Iris pigment epithelial cell (primary cell): ENCODE measurements around the gene RNF215.
"Not testable (repeated sequence)": the region's sequence is repeated elsewhere in the genome, so short reads cannot be mapped to it uniquely, and the experiment has no call there.

Source experiments
- DNase-seq: peaks from one replicate; pipeline ENCODE4 v3.0.0-alpha.2; 2011; ENCODE audit warnings: low read depth

The RNF215 gene

GRCh38 chr22:30420347-30421125, 33.3 kb upstream of the RNF215 start:
- peak; percentile 97 for DNase-seq

GRCh38 chr22:30416837-30417236, 29.6 kb upstream of the RNF215 start:
- DNase-seq, result no peak

GRCh38 chr22:30416403-30416802, 29.2 kb upstream of the RNF215 start:
- peak; percentile 82 for DNase-seq

- DNase-seq, result peak; percentile 39
Measured at GRCh38 chr22:30414525-30415047, 27.4 kb upstream of the RNF215 start.

DNA sequence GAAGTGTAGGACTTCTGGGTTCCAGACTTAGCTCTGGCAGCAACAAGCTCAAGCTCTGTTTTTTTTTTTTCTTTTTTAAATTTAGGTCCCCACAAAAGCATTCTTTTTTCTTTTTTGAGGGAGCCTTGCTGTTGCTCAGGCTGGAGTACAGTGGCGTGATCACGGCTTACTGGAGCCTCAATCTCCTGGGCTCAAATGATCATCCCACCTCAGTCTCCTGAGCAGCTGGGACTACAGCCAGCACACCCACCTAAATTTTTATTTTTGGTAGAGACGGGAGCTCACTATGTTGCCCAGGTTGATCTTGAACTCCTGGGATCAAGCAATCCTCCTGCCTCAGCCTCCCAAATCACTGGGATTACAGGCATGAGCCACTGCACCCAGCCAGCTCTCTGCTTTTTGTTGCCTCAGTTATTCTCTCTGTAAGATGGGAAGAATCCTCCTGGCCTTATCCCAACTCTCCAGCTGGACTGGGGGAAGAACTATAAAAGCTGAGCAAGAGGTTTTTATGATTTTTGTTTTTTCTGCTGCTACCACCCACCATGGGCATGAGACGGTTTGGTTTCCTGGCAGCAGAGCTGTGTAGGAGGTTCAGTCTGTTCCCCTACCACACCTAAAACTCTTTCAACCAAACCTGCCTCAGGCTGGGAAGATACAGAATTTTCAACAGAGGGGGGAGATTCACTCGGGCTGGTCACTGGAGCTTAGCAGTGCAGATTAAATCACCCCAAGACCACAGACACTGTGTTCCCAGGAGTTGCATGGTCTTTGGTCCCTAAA, 26.7 kb upstream of the RNF215 start:
- DNase-seq, result no peak

DNA sequence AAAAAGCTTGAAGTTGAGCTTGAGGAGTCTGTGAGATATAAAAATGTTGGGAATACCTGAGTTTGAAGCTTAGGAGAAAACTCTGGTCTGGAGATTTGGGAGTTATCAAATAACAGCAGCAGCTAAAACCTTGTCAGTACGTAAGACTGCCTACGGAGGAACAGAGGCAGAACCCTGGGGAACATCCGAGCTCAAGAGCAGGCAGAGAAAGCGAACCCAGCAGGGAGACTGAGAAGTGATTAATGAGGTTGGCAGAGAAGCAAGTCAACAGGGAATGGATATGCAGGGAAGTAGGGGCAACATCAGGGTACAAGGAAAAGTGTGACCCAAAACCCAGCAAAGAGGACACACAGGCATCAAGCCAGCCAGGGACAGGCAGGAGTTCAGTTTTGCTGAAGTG, 25.8 kb upstream of the RNF215 start:
- DNase-seq, result no peak

DNA sequence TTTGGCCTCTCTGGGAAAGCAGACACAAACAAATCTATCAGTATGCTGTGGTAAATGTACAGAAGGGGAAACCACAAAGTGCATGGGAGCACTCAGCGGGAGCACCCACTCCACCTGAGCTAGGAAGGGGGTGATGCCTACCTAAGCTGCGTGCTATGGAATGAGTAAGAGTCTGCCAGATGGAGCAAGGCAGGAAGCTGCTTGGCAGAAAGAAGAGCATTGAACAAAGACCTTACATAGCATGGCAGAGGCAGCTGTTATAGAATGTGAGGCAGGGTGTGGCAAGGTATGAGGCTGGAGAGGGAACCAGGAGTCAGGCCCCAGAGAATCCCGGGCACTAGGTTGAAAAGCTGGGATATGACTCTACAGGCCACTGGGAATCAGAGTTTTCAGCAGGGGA, 24.6 kb upstream of the RNF215 start:
- no peak for DNase-seq

GRCh38 chr22:30408388-30409102, 21.3 kb upstream of the RNF215 start:
- DNase-seq, result peak; percentile 69

DNA sequence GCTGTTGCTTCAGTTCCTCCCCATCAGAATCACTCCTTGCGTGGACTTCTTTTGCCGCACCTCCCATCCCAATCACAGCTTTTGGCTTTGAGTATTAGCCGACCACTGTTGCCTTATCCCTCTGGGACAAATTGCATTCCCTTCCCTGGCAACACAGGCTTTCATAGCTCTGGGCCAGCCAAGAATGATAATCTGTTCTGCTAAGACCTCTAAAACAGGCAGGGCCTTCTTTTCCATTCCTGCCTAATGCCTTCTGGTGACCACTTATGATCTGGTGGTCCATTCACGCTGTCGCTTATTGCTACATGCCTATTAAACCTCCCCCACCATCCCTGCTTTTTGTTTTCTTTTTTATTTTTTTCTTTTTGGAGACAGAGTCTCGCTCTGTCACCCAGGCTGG, 19.2 kb upstream of the RNF215 start:
- DNase-seq, result no peak

- DNase-seq, result no peak
Measured at GRCh38 chr22:30405731-30406130, 18.5 kb upstream of the RNF215 start.

DNA sequence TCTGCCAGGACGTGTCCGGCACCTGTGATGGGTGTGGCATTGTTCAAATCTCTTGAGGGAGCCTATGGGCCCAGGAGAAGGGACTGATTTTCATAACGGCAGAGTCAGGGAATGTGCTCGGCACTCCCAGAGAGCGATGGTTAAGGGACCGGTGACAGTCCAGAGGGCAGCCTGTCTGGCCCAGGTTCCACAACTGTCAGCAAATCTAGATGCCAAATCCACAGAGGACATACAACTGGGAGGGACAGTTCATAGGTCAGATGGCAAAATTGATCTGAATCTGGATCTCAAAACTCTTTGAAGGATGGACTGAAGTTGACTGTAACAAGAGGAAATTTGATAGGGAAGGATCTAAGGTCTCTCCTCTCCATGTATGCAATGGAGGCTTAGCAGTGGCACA, 17.1 kb upstream of the RNF215 start:
- DNase-seq, result no peak

- DNase-seq, result not testable (repeated sequence)
Measured at GRCh38 chr22:30402766-30403104, 15.5 kb upstream of the RNF215 start.

- DNase-seq, result no peak
Measured at GRCh38 chr22:30402028-30402765, 15.0 kb upstream of the RNF215 start.

- DNase-seq, result not testable (repeated sequence)
Measured at GRCh38 chr22:30401024-30401423, 13.8 kb upstream of the RNF215 start.

GRCh38 chr22:30400159-30400558, 12.9 kb upstream of the RNF215 start:
- no peak for DNase-seq

- DNase-seq, result no peak
Measured at GRCh38 chr22:30399718-30400117, 12.5 kb upstream of the RNF215 start.

DNA sequence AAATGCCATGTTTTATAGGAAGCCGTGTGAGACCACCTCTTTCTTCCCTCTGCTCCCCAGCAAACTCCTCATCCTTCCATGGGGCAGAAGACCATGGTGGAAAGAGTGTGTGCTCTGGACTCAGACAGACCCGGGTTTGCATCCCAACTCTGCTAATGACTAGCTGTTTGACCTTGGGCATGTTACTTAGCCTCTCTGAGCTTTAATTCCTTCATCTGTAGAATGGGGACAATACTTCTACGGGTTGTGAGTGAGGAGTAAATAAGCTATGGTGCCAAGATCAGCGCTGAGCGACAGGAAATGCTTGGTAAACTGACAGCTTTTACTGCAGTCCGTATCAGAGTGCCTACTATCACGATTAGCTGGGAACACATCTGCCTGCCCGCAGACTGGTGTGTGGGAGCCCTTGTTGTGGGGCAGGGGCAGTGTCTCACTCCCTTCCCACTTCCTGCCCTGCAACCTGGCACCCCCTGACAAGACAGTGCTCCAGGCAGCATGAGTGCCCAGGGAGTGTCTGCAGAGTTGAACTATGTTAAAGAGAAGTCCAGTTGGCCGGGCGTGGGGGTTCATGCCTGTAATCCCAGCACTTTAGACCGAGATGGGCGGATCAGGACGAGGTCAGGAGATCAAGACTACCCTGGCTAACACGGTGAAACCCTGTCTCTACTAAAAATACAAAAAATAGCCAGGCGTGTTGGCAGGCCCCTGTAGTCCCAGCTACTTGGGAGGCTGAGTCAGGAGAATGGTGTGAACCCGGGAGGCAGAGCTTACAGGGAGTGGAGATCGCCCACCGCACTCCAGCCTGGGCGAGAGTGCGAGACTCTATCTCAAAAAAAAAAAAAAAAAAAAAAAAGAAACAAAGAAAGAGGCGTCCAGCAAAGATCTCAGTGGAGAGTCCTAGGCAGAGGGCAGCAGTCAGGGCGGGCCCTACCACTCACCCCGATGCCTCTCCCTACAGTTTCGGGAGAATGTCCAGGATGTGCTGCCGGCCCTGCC, 11.8 kb upstream of the RNF215 start:
- DNase-seq, result no peak

GRCh38 chr22:30397656-30398635, 10.7 kb upstream of the RNF215 start:
- no peak for DNase-seq

DNA sequence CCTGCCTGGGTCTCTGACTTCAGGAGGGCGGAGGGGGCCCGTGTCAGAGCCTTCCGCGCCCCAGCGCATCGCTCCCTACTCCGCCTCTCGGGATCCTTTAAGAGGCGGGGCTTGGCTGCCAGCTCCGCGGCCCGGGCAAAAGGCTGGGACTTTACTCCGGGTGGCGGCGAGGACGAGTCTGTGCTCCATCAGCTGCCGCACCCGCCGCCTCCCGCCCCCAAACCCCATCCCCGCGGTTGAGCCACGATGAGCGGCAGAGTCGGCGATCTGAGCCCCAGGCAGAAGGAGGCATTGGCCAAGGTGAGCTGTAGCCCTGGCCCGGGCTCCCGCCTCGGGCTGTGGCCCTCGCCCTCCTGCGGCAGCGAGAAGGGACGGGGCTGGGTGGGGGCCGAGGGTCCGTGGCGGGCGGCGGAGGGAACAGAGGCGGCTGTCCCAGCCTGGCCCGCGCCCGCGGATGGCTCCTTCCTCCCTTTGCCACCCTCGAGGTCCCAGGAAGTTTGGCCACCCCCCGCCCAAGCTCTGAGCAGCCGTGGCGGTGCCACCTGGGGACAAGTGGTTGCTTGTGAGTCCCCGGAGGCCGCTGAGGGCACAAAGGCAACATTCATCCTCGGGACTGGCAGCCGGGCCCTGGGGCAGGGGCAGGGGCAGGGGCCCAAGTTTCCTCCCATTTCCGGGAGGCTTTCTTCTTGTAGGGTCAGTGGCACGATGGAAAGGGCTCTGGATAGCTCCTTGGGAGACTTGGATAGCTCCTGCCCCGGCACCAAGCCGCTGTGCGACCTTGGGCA, 9.9 kb upstream of the RNF215 start, which contains the start of gene SEC14L2:
SEC14L2 (plus strand) TSS at position 148 of the 785 bp plus-strand sequence; CDS start at position 247, 99 bp downstream.
- no peak for DNase-seq
